ENCODE results near the gene DUSP19.

The DUSP19 gene

GRCh38 chr2:183123117-183123958, 44.8 kb downstream of the DUSP19 start:
- Histone ChIP-seq H3K27ac (ENCODE audit: low read depth, low read length) (peak overlapping the region; percentile 73), H3F3A (ENCODE audit: control insufficient read depth, insufficient read depth) (peaks cover 4% of the 10 kb centered on the region; the same call in 1 of the 2 replicates), H3K4me2 (ENCODE audit: low read length) (peak overlapping the region; percentile 94)

GRCh38 chr2:183123959-183124221, 45.3 kb downstream of the DUSP19 start:
- H3K27ac ChIP-seq (ENCODE audit: low read depth, low read length), result peak overlapping the region; percentile 73
- no peaks in the 10 kb centered on the region; the same call in 1 of the 2 replicates for H3K27me3 ChIP-seq (ENCODE audit: control insufficient read depth, low read length)
- H3K4me2 ChIP-seq (ENCODE audit: low read length), result peak overlapping the region; percentile 94
- H3K36me3 ChIP-seq (ENCODE audit: control insufficient read depth, low read length), result peaks cover 39% of the 10 kb centered on the region
- TF ChIP-seq CTCF (IDR thresholded peaks at IDR 0.05; ENCODE audit: low read depth, low read length, poor library complexity, severe bottlenecking) (no peak), EZH2phosphoT487 (IDR thresholded peaks at IDR 0.05; ENCODE audit: borderline replicate concordance, low read length) (no peak)
- peaks cover 29% of the 10 kb centered on the region for H3K4me1 ChIP-seq (ENCODE audit: control insufficient read depth, low read length)
- H4K20me1 ChIP-seq (ENCODE audit: control insufficient read depth, insufficient read depth, low read depth, low read length), result peaks cover 5% of the 10 kb centered on the region; the same call in 1 of the 2 replicates
- H3K4me3 ChIP-seq (ENCODE audit: low read length), result peak overlapping the region; percentile 94
- no peaks in the 10 kb centered on the region for H3K9me2 ChIP-seq (replicated peaks; ENCODE audit: control insufficient read depth, low read length)
- H3K79me2 ChIP-seq (ENCODE audit: control insufficient read depth, low read length), result peaks cover 47% of the 10 kb centered on the region
- peaks cover 4% of the 10 kb centered on the region; the same call in 1 of the 2 replicates for H3F3A ChIP-seq (ENCODE audit: control insufficient read depth, insufficient read depth)
- no peaks in the 10 kb centered on the region for H3K9me3 ChIP-seq (ENCODE audit: control insufficient read depth, insufficient read depth, low read length)

More at GRCh38 chr2:183123117-183123958, 44.8 kb downstream of the DUSP19 start:
- Histone ChIP-seq H4K20me1 (ENCODE audit: control insufficient read depth, insufficient read depth, low read depth, low read length) (peaks cover 5% of the 10 kb centered on the region; the same call in 1 of the 2 replicates), H3K9me2 (replicated peaks; ENCODE audit: control insufficient read depth, low read length) (no peaks in the 10 kb centered on the region), H3K36me3 (ENCODE audit: control insufficient read depth, low read length) (peaks cover 34% of the 10 kb centered on the region), H3K4me1 (ENCODE audit: control insufficient read depth, low read length) (peaks cover 29% of the 10 kb centered on the region), H3K27me3 (ENCODE audit: control insufficient read depth, low read length) (no peaks in the 10 kb centered on the region; the same call in 1 of the 2 replicates), H3K79me2 (ENCODE audit: control insufficient read depth, low read length) (peaks cover 41% of the 10 kb centered on the region), H3K9me3 (ENCODE audit: control insufficient read depth, insufficient read depth, low read length) (no peaks in the 10 kb centered on the region), H3K4me3 (ENCODE audit: low read length) (peak overlapping the region; percentile 94)
- no peak for TF ChIP-seq EZH2phosphoT487 (IDR thresholded peaks at IDR 0.05; ENCODE audit: borderline replicate concordance, low read length)
- no peak for TF ChIP-seq CTCF (IDR thresholded peaks at IDR 0.05; ENCODE audit: low read depth, low read length, poor library complexity, severe bottlenecking)

GRCh38 chr2:183124222-183124956, 45.8 kb downstream of the DUSP19 start, which contains the start of gene NUP35:
TSS of gene NUP35 (plus strand) at chr2:183124443. CDS start at chr2:183124458, 15 bp downstream.
- peaks cover 43% of the 10 kb centered on the region for H3K36me3 ChIP-seq (ENCODE audit: control insufficient read depth, low read length)
- TF ChIP-seq EZH2phosphoT487 (IDR thresholded peaks at IDR 0.05; ENCODE audit: borderline replicate concordance, low read length), result no peak
- no peak for TF ChIP-seq CTCF (IDR thresholded peaks at IDR 0.05; ENCODE audit: low read depth, low read length, poor library complexity, severe bottlenecking)
- peak within 1 kb of the TSS; percentile 94 for H3K4me2 ChIP-seq (ENCODE audit: low read length)
- H3K27me3 ChIP-seq (ENCODE audit: control insufficient read depth, low read length), result no peaks in the 10 kb centered on the region; the same call in 1 of the 2 replicates
- peaks cover 29% of the 10 kb centered on the region for H3K4me1 ChIP-seq (ENCODE audit: control insufficient read depth, low read length)
- H3K27ac ChIP-seq (ENCODE audit: low read depth, low read length), result peak within 1 kb of the TSS; percentile 73
- H3K9me2 ChIP-seq (replicated peaks; ENCODE audit: control insufficient read depth, low read length), result no peaks in the 10 kb centered on the region
- H3K79me2 ChIP-seq (ENCODE audit: control insufficient read depth, low read length), result peaks cover 52% of the 10 kb centered on the region
- H4K20me1 ChIP-seq (ENCODE audit: control insufficient read depth, insufficient read depth, low read depth, low read length), result peaks cover 5% of the 10 kb centered on the region; the same call in 1 of the 2 replicates
- no peaks in the 10 kb centered on the region for H3K9me3 ChIP-seq (ENCODE audit: control insufficient read depth, insufficient read depth, low read length)
- peaks cover 4% of the 10 kb centered on the region; the same call in 1 of the 2 replicates for H3F3A ChIP-seq (ENCODE audit: control insufficient read depth, insufficient read depth)
- H3K4me3 ChIP-seq (ENCODE audit: low read length), result peak within 1 kb of the TSS; percentile 94

All from DOHH2 (cell line).